T-helper 1 cell treated with Interleukin-12 subunit alpha and Interleukin-12 subunit beta and Interleukin-4 antibody, amounts not matched to agents 30 ng/mL and 1 ng/mL, for 36 hours (primary cell): Measurements from ENCODE around the gene KLF11. TPM values are rescaled to one million over a fixed set of nuclear protein-coding genes. Genes with fewer than 3 reads are reported as not detected.
"Not testable (repeated sequence)": the region's sequence is repeated elsewhere in the genome, so short reads cannot be mapped to it uniquely, and the experiment has no call there.

Source experiments
- intact Hi-C: fragments of 100-400 bp; cut with micrococcal nuclease; formaldehyde crosslinking; loops from one replicate; pipeline ENCODE4 v1.15.1; 2024
- total RNA-seq: library from RNA; stranded (reverse); gene quantifications from 2 replicates; pipeline ENCODE4 v1.2.3, GENCODE V29; 2022

KLF11 gene
- total RNA-seq, 1 donor from 2014 or later = 10.9 TPM

DNA sequence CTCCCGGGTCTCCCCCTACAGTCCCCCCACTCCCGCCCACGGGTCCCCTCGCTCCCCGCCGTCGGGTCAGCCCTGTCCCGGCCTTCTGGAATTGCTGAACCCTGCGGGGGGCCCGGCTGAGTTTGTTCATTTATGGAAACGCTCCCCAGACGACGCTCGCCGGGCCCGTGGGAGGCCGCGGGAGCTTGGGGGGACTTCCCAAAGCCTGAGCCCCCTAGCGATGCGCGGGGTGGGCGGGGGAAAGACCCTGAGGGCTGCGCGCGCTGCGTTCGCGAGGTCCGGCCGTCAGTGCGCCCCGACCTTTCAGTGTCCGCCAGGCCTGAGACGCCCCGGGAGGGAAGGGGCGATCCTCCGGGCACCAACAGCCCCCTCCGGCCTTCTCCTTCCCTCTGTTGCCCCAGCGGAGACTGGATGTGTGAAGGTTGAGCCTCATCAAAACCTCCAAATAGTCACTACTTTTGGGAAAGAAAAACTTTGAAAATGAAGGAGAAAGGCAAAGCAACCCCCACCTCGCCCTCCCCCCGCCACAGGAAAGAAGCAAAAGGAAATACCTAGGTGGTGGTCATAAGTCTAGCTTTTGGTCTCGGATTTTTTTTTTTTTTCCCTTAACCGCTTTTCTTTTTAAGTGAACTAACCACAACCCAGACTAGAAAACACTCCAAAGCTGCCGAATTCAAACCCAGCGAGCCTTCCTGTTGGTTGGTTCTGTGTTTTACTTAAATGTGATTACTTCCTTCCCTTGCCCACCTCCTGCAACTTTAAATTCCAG is 37.4 kb downstream of the KLF11 start:
- intact Hi-C loops = loop anchor here (1.0 kb wide), 2 partner anchors 8 to 40 kb away; no protein-coding TSS in a partner anchor

DNA sequence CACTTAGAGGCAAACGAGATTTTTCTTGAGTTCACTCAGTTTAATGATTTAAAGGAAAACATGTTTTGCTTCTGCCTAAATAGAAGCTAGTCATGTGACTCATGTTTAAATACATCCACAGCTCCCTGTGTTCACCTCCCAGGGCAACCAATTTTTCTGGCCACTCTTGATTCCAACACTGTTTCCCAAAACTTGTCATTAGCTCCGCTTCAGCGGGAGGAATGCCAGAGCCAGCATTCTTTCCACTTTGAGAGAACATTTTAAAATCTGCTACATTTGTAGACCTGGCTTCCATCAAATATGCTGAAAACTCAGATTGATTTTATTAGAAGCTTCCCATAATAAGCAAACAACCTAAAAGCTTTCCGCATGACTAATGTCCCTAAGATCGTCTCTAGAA is 39.7 kb downstream of the KLF11 start:
- intact Hi-C loops = no loop called here

DNA sequence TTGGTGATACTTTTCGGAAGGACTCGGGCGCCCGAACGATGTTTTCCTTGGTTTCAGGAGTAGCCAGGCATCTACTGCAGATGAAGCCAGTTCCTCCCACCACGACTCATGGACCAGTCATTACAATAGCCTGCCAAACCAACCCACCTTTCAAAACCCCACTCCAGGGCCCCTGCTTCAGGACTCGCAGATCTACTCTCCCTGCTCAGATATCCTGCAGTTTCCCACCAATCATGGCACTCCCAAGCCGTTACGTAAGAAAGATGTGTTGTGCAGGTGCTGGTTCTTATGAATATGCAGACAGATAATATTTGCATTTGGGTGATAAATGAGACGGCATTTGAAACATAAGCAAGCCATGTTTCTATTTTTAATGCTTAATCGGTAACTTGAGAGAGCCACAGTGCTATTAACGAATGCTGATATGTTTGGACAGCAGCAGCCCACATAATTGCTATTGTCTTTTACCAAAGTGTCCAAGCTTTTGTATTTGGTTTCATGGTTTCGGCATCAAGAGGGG is 40.4 kb downstream of the KLF11 start:
- intact Hi-C loops = no loop called here

DNA sequence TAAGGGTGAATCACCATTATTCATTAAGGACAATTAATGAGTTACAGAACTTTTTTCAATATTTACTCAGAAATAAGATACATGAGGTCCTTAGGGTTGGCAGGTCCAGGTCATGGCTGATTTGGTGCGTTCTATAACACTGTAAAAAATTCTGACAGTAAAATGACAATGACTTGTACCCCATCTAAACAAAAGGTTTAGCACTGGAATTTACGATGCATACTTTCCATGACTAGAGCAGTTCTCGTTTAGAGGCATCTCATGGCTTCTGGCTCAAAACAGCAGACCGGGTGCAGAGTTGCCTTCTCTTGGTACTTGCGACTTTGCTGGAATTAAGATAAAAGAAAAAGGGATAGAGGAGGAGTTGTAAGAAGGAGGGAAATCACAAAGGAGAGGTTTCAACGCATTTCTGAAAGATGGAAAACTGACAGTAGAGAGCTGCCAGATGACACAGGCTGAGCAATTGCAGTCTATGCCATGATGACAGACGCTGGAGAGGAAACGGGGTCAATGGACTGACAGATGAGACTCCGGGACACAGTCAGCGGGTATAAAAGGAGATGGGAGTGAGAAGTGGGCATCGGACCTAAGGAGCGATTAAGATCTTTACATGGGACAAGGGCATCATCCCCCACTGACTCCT is 41.0 kb downstream of the KLF11 start:
- intact Hi-C loops = no loop called here

DNA sequence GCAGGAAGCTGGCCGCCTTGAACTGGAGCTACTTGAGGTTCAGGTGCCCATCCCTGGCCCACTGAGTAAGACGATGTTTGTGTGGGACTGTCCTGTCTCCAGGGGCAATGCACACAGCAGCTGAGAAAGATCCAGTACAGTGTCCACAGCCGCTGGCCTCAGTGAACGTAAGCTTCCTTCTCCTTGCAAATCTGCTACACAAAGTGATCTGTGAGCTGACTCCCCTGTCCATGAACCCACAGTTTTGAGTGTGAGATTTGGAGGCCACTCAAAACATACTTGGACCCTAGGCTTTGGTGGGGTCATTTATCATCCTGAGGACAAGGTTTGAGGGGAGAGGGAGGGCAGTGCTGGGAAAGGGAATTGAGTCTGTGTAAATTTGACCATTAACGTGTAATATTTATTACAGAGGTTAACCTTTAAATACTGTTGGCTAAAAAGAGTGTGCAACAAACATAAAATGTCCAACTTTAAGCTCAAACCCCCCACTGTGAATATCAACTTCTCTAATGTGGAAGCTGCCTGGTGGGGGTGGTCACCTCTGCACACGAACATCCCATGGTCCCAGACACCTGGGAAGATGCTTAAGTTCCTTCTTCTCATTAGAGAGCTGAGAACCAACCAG is 41.8 kb downstream of the KLF11 start:
- intact Hi-C loops = no loop called here

DNA sequence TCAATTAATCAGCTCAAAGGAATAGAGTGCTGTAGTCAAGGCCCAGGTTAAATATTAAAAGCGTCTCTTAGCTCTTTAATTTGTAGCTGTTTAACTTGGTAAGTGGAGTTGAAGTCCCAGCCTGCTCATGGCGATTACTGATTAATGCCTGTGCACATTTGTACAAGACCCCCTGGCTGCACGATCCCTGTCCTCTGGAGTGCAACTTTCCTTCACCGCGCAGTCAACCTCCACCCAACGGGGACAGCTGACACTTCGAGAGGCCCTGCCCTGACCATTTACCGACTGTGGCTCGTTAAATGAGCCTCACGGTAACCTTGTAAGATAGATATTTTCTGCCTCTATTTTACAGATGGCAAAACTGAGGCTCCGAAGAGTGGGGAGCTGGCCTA is 42.3 kb downstream of the KLF11 start:
- intact Hi-C loops = no loop called here

DNA sequence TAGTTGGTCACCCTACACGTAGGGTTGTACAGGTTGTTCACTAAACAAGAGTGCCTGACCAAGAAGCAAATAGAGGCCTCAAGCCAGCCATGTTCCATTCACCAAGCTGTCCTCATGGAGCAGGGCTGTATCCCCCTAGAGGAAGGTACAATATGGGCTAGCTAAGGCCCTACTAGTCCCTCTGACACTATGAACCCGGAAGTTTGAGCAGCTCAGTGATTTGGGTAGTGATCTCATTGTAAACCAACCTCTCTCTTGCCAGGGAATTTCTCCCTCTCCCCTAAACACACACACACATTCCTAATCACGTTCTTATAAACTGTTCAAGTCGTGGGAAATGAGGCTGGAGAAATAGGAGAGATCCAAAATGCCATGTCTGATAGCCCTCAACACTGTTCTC is 43.6 kb downstream of the KLF11 start:
- intact Hi-C loops = no loop called here

DNA sequence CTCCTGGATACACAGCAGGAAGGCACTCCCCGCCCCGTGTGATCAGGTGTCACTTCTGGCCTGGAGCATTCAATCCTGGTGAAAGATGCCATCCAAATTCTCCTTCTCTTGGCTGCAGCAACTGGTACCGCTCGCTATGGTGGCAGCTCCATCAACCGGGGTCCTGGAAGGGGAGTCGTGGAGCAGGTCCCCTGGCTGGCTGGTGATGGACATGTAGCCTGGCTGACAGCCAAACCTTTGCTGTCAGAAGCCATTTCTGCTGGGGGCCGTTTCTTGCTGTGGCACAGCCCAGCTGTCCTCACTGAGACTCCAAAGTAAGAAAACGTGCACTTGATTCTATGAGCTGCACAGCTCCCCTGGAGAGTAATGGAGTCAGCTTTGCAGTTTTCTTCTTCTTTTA is 44.0 kb downstream of the KLF11 start:
- intact Hi-C loops = no loop called here

DNA sequence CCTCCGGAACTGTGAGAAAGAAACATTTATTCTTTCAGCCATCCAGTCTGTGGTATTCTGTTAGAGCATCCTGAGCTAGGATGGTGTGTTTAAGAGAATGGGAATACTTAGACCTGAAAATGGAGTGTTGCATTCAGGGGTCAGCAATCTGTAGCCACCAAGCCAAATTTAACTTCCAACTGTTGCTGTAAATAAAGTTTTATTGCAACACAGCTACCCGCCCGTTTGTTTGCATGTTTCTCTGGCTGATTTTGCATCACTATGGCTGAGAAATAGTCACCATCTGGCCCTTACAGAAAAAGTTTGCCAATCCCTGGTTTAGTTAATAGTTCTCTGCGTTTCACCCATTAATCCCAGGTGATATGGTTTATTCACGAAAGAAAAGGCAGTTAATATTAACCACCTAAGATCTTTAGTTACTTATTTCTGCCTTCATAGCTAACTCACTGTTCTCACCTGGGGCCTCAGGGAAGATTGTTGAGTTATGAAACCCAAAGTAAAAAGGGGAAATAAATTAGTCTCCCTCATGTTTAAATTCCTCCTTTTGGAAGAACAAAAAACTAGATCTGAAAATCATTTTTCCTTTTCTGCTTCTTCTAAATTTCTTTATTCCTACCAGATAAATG is 46.3 kb downstream of the KLF11 start:
- intact Hi-C loops = no loop called here

DNA sequence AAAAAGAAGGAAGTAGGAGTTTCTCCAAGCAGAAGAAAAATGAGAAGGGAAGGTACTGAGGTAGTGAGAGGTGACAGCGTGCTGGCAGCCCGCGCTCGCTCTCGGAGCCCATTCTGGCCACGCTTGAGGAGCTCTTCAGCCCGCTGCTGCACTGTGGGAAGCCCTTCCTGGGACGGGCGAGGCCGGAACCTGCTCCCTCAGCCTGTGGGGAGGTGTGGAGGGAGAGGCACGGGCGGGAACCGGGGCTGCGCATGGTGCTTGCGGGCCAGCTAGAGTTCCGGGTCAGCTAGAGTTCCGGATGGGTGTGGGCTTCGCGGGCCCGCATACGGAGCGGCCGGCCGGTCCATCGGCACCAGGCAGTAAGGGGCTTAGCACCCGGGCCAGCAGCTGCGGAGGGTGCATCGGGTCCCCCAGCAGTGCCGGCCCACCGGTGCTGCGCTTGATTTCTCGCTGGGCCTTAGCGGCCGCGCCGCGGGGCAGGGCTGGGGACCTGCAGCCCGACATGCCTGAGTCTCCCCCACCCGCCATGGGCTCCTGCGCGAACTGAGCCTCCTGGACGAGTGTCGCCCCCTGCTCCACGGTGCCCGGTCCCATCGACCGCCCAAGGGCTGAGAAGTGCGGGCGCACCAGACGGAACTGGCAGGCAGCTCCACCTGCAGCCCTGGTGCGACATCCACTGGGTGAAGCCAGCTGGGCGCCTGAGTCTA is 48.0 kb downstream of the KLF11 start:
- intact Hi-C loops = no loop called here

DNA sequence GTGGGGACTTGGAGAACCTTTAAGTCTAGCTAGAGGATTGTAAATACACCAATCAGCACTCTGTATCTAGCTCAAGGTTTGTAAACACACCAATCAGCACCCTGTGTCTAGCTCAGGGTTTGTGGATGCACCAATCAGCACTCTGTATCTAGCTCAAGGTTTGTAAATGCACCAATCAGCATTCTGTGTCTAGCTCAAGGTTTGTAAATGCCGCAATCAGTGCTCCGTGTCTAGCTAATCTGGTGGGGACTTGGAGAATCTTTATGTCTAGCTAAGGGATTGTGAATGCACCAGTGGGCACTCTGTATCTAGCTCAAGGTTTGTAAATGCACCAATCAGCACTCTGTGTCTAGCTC is 48.5 kb downstream of the KLF11 start:
- intact Hi-C loops = not testable (repeated sequence)

DNA sequence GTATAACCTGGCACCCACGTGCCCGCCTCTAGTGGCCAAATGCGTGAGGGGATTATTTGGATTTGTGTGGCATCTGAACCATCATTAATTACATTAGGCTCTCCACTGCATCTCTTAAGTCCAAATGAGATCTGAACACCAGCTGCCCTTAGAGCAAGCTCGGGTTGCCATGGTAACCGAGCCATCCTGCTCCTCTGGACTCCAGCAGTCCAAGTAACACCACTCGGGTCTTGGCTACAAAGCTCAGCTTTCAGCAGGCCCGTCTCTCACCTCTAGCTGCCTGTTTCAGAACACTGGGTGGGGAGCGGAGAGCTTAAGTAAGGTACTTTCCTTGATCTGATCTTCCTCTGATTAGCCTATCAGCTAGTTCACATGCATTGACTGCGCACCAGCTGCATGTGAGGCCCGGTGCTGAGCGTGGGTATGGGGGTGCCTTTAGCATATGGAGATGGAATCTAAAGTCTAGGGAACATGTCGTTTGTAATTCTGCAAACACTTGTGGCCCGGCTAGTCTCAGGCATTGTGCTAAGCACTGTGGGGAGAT is 51.0 kb downstream of the KLF11 start:
- intact Hi-C loops = no loop called here

DNA sequence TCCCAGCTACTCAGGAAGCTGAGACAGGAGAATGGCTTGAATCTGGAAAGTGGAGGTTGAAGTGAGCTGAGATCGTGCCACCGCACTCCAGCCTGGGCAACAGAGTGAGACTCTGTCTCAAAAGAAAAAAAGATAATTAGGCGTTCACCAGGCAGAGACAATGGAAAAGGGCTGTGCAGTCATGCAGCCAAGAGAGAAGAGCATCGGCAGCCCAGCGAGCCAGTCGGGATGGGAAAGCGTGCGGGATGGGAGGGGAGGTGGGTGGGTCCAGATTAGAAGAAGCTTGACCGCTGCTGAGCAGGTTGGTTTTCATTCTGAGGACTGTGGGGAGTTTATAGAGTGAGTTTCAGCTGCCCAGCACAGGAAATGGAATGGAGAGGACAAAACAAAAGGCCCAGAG is 51.8 kb downstream of the KLF11 start:
- intact Hi-C loops = no loop called here

DNA sequence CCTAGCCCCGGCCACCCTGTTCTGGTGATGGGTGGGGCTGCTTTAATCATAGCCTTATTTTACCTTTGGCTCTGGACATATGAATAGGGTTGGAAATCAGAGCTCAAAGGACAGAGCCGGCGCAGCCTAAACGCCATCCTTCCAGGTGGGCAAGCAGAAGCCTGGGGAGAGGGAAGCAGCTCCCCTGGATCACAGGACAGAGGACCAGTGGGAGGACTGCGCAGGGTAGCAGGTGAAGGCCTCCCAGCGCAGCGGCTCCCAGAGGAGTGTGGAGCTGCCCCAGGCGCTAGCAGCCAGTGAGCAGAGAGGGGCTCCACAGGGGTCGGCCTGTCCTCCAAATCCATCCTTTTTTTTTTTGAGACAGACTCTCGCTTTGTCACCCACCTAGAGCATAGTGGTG is 53.3 kb downstream of the KLF11 start:
- intact Hi-C loops = loop anchor here (1.0 kb wide), 2 partner anchors 24 to 48 kb away; no protein-coding TSS in a partner anchor

DNA sequence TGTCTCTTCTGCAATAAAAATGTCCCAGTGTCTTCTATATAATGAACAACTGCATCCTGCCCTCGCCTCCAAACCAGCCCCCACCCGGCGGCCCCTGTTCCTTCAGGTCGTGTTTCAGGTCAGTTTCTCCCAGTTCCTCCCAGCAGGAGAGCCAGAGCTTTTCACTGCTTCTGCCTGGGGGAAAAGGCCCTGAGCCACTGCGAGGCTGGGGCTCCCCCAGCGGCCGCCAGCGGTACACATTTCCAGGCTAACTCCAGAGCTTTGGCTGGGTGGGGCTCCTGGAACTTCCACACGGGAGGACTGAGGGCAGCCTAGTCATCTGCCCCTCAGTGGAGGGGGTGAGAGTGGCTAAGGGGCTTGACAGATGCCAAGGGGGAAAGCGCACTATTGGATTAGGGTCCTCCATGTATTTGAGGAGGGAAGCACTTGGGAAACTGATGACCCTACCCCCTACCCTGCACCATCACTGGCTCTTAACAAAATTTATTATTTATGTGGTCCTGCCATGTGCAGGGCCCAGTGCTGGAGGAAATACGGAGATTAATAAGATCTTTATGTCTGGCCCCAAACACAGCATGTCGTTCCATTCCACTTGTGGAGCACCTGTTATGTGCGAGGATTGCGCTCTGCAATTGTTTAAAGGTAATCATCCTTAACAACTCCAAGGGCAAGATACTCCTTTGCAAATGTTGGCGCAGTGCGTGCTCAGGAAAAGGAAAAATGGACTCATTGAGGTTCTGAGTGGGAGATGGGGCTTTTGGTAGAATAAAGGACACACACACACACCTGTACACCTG is 54.2 kb downstream of the KLF11 start:
- intact Hi-C loops = loop anchor here (1.0 kb wide), 2 partner anchors 25 to 49 kb away; no protein-coding TSS in a partner anchor

DNA sequence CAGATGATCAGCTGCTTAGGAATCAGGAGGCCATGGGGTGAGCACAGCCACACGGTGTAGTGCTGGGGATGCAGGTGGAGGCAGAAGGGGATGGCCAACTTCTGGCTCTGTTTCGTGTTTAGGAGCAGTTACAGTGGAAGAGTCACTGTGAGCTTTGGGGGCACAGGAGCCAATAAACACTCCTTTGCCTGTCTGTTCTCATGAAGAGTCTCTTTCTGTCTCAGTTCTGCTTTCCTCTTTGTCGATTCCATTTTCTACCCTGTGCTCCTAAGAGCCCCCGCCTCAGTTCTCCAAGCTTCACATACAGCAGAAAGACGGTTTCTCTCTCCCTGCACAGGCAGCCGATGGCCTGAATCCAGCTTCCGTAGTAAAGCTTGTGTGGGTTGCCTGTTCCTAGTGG is 58.1 kb downstream of the KLF11 start:
- intact Hi-C loops = no loop called here

DNA sequence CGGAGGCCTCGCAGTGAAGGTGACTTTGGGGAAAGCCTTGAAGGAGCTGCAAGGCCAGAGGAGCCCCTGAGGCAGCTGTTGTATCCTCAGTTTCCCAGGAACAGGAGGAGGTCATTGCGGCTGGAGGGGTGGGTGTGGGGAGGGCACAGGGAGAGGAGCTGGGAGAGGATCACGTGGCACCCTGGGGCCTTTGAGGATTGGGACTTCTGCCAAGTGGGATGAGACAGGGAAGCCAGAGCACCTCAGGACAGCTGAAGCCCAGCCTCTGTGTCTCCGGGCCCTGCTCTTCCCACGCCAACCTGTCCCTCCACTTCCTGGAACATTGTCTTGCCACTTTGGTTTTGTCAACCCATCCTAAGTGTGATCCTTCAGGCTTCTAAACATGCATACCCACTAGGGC is 59.8 kb downstream of the KLF11 start:
- intact Hi-C loops = no loop called here
